Fibroblast of lung (primary cell): ENCODE measurements around the gene SLC10A2.

Source experiments
- EZH2 ChIP-seq: IDR thresholded peaks from 2 replicates; pipeline ENCODE4 v1.5.1; 2012; ENCODE audit warnings: low read length, control low read depth, mild to moderate bottlenecking; ENCODE audit errors: missing control alignments
- TF ChIP-seq, protein P1 (sequence below), 2 donors: IDR thresholded peaks in 1 of 2; conservative IDR thresholded peaks in 1 of 2; 1 replicate in 1 of 2; 2 replicates in 1 of 2; pipeline ENCODE4 v1.5.1; 2011 to 2012; ENCODE audit warnings: low read length in 2 of 2, control low read depth in 1 of 2, inconsistent platforms in 1 of 2, low read depth in 1 of 2, mild to moderate bottlenecking in 1 of 2

DNA sequence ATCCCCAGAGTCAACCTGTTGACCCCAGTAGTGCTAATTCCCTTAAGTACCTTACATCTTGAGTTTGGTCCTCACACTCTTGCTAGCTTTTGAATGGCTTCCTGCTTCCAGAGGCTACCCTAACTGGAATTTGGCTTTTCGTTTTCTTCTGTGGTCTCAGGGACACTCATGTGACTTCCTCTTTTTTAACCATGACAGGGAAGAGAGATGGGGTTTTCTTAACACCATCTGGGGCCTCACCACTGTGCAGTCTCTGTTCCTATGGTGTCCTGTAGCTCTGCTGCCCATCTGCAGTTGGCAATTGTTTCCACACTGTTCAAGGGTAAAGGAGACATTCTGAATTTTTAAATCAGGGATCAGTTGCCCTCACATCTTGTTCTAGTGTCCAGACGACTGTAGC lies 66.7 kb downstream of the SLC10A2 start:
- no peak for TF ChIP-seq EZH2
- TF ChIP-seq, protein P1, sequence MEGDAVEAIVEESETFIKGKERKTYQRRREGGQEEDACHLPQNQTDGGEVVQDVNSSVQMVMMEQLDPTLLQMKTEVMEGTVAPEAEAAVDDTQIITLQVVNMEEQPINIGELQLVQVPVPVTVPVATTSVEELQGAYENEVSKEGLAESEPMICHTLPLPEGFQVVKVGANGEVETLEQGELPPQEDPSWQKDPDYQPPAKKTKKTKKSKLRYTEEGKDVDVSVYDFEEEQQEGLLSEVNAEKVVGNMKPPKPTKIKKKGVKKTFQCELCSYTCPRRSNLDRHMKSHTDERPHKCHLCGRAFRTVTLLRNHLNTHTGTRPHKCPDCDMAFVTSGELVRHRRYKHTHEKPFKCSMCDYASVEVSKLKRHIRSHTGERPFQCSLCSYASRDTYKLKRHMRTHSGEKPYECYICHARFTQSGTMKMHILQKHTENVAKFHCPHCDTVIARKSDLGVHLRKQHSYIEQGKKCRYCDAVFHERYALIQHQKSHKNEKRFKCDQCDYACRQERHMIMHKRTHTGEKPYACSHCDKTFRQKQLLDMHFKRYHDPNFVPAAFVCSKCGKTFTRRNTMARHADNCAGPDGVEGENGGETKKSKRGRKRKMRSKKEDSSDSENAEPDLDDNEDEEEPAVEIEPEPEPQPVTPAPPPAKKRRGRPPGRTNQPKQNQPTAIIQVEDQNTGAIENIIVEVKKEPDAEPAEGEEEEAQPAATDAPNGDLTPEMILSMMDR (conservative IDR thresholded peaks at IDR 0.05 in 1 of 2, IDR thresholded peaks at IDR 0.05 in 1 of 2; ENCODE audit: low read depth in 1 of 2, low read length in 2 of 2): no peak
